Muscle layer of colon (tissue), 2 donors: ENCODE data around the gene OR2Z1.
"Not testable (repeated sequence)": the region's sequence is repeated elsewhere in the genome, so short reads cannot be mapped to it uniquely, and the experiment has no call there.

Experiments used
- H3K27ac ChIP-seq: one replicate; pipeline ENCODE4 v1.7.0; 2013; ENCODE audit warnings: low read depth, mild to moderate bottlenecking, low read length, moderate library complexity
- H3K27me3 ChIP-seq, 2 donors: one replicate each; pipeline ENCODE4 v1.7.0; 2013; ENCODE audit warnings: low read length in 2 of 2, mild to moderate bottlenecking in 2 of 2; ENCODE audit not compliant: insufficient read depth in 2 of 2, control insufficient read depth in 1 of 2
- H3K36me3 ChIP-seq: one replicate; pipeline ENCODE4 v1.7.0; 2013; ENCODE audit warnings: mild to moderate bottlenecking, low read length; ENCODE audit not compliant: insufficient read depth
- H3K4me1 ChIP-seq: one replicate; pipeline ENCODE4 v1.7.0; 2013; ENCODE audit warnings: mild to moderate bottlenecking, low read length; ENCODE audit not compliant: insufficient read depth
- H3K4me3 ChIP-seq, 2 donors: one replicate each; pipeline ENCODE4 v1.7.0; 2013; ENCODE audit warnings: low read length in 2 of 2, low read depth in 1 of 2, mild to moderate bottlenecking in 1 of 2, moderate library complexity in 1 of 2
- H3K9ac ChIP-seq: one replicate; pipeline ENCODE4 v1.7.0; 2013; ENCODE audit warnings: low read length
- H3K9me3 ChIP-seq: one replicate; pipeline ENCODE4 v1.7.0; 2013; ENCODE audit warnings: mild to moderate bottlenecking, low read length
- donor health status: abdominal sarcoma.
- donor health status: Adenocarcinoma of cecum.

Gene OR2Z1

DNA sequence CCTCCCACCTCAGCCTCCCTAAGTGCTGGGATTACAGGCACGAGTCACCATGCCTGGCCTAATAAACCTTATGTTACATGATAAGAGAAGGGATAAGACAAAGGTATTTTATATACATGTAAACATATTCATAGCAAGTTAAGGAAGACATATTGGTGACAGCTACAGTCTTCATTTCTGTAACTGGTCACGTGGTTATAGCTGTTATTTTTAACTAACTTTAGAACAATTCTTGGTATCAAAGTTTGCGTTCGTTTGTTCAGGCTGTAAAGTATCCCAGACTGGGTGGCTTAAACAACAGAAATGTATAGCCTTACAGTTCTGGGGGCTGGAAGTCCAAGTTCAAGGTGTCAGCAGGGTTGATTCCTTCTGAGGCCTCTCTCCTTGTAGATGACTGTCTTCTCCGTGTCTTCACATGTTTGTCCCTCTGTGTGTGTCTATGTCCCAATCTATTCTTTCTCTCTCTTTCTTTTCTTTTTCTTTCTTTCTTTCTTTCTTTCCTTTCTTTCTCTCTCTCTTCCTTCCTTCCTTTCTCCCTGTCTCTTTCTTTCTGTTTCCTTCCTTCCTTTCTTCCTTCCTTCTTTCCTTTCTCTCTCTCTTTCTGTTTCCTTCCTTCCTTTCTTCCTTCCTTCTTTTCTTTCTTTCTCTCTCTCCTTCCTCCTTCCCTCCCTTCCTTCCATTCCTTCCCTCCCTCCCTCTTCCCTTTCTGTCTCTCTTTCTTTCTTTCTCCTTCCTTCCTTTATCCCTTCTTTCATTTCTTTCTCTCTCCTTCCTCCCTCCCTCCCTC lies 30.5 kb upstream of the OR2Z1 start:
- no peak overlapping the region for H3K9ac ChIP-seq
- H3K9me3 ChIP-seq, result no peaks in the 10 kb centered on the region
- H3K4me1 ChIP-seq, result no peaks in the 10 kb centered on the region
- H3K27me3 ChIP-seq, result peaks cover 0 to 3% of the 10 kb centered on the region in 2 donors
- no peaks in the 10 kb centered on the region for H3K36me3 ChIP-seq
- H3K4me3 ChIP-seq, result no peak overlapping the region
- no peak overlapping the region for H3K27ac ChIP-seq

- H3K9me3 ChIP-seq, result no peaks in the 10 kb centered on the region
- no peak overlapping the region for H3K4me3 ChIP-seq
- no peaks in the 10 kb centered on the region for H3K4me1 ChIP-seq
- H3K27me3 ChIP-seq, result peaks cover 0 to 23% of the 10 kb centered on the region in 2 donors
- H3K9ac ChIP-seq, result no peak overlapping the region
- H3K27ac ChIP-seq, result no peak overlapping the region
- H3K36me3 ChIP-seq, result no peaks in the 10 kb centered on the region
Observed at GRCh38 chr19:8695501-8695900, 25.9 kb upstream of the OR2Z1 start.

DNA sequence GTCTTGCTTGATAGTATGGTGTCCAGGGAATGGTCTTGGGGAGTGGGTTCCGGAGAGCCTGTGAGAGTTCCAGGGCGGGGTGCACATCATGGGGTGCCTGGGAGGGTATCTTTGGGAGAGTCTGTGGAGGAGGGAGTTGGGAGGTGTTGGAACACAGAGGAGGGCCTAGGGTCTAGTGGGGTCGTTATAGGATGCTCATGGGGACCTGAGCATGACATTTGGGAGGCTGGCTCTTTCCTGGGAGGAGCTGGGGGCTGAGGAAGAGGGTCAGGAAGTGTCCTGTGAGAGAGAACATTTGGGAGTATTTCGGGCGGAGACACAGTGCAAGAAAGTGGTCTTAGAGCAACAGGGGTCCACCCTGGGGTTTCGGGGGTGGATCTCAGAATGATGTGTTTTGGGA lies 25.5 kb upstream of the OR2Z1 start:
- H3K4me1 ChIP-seq, result no peaks in the 10 kb centered on the region
- H3K4me3 ChIP-seq, result no peak overlapping the region
- H3K9ac ChIP-seq, result no peak overlapping the region
- no peaks in the 10 kb centered on the region for H3K36me3 ChIP-seq
- peaks cover 0 to 23% of the 10 kb centered on the region in 2 donors for H3K27me3 ChIP-seq
- H3K9me3 ChIP-seq, result no peaks in the 10 kb centered on the region
- no peak overlapping the region for H3K27ac ChIP-seq

DNA sequence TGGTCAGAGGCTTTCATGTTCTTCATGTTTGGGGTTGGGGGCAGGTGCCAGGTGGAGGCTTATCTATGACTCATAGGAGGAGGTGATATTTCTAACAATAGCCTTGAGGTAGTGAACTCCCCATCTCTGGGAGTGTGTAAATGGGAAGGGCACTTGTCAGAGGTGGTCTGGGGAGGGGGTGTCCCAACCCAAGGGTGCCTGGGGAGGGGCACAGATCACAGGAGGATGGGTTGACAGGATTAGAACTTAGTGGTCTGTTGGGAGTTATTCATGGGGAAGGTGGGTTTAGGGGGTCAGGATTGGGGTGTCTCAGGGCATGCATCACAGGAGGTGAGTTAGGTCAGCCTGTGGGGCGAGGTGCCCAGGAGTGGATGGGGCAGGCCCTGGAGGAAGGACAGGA lies 24.4 kb upstream of the OR2Z1 start:
- Histone ChIP-seq H3K4me1 (no peaks in the 10 kb centered on the region), H3K9me3 (no peaks in the 10 kb centered on the region), H3K27me3 (peaks cover 0 to 23% of the 10 kb centered on the region in 2 donors), H3K36me3 (no peaks in the 10 kb centered on the region), H3K27ac (no peak overlapping the region), H3K9ac (no peak overlapping the region), H3K4me3 (no peak overlapping the region)

DNA sequence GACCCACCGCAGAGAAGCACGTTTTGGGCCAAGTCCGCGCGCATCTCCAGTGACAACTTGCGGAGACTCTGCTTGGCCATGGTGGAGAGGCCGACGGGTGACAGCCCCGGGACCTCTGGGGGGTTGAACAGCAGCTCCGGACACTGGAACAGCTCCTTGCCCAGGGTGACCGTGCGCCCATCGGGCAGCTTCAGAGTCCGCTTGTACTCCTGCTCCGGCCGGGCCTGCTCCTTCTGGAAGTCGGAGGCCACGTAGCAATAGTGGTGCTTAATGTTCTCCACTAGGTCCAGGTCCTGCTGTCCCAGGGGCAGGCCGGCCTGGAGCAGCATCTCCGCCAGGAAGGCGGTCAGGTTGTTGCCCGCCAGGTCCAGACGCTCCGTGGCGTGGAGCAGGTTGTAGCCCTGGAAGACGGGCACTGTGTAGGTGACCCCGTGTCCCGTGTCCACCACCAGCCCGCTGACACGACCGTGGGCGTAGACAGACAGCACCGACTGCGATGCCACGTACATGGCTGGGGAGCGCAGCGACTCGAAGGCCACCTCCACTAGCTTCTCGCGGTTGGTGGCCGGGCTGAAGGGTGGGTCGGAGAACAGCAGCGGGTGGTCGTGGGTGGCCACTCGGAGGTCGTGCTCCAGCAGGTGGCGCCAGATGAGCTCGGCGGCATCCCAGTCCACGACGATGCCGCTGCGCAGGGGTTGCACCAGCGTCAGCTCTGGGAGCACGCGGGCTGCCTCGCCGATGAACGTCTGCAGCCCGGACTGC lies 23.6 kb upstream of the OR2Z1 start:
- no peaks in the 10 kb centered on the region for H3K9me3 ChIP-seq
- H3K27me3 ChIP-seq, result peaks cover 0 to 23% of the 10 kb centered on the region in 2 donors
- H3K27ac ChIP-seq, result no peak overlapping the region
- no peaks in the 10 kb centered on the region for H3K4me1 ChIP-seq
- H3K9ac ChIP-seq, result no peak overlapping the region
- H3K4me3 ChIP-seq, result no peak overlapping the region
- H3K36me3 ChIP-seq, result no peaks in the 10 kb centered on the region

GRCh38 chr19:8698433-8699063 lies 22.9 kb upstream of the OR2Z1 start, which contains the start of gene ACTL9:
Gene ACTL9 (minus strand): TSS chr19:8698795. CDS start chr19:8698701, 94 bp downstream.
- Histone ChIP-seq H3K9ac (no peak within 1 kb of the TSS), H3K27me3 (peaks cover 0 to 23% of the 10 kb centered on the region in 2 donors), H3K4me3 (no peak within 1 kb of the TSS), H3K36me3 (no peaks in the 10 kb centered on the region), H3K27ac (no peak within 1 kb of the TSS), H3K9me3 (no peaks in the 10 kb centered on the region), H3K4me1 (no peaks in the 10 kb centered on the region)

DNA sequence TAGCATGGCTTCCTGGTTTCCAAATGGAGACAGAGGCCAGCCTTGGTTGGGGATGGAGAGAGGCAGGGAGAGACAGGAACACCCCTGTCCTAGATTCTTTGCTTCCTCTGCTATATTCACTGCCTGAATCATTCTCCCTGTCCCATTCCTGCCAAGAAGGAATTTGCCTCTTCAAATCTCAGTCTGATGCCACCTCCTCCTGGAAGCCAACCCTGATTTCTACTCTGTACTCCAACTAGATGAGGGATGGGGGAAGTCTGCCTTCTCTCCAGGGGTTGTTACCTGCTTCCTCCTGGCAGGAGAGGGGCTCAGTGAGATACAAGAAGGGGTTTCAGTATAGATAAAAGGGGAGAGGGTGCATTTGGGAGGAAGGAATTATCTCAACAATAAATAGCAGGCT lies 21.5 kb upstream of the OR2Z1 start:
- Histone ChIP-seq H3K36me3 (no peaks in the 10 kb centered on the region), H3K9ac (no peak overlapping the region), H3K27ac (no peak overlapping the region), H3K27me3 (peaks cover 0 to 23% of the 10 kb centered on the region in 2 donors), H3K4me3 (no peak overlapping the region), H3K9me3 (no peaks in the 10 kb centered on the region), H3K4me1 (no peaks in the 10 kb centered on the region)

GRCh38 chr19:8700956-8701355 lies 20.5 kb upstream of the OR2Z1 start:
- Histone ChIP-seq H3K27me3 (peaks cover 0 to 20% of the 10 kb centered on the region in 2 donors), H3K9me3 (no peaks in the 10 kb centered on the region), H3K36me3 (no peaks in the 10 kb centered on the region)

DNA sequence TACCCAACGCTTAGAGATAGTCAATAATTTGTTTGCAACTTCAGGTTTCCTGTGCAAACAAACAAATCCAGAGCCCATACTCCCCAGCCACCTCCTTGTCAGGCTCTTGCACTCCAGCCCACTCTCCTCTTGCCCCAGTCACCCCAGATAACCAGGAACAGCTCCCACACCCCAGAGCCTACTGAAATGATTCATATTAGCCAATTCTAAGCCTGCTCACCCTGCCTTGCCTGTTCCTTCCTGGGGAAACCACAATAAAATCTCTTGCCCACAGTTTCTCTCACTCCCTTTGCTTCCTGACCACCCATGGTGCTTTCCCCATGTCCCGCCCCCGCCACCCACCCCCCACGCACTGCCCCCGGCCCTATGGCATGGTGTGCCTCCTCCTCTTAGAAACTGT lies 19.1 kb upstream of the OR2Z1 start:
- Histone ChIP-seq H3K36me3 (no peaks in the 10 kb centered on the region), H3K27ac (no peak overlapping the region), H3K4me1 (no peaks in the 10 kb centered on the region), H3K9me3 (no peaks in the 10 kb centered on the region), H3K4me3 (no peak overlapping the region), H3K27me3 (peaks cover 0 to 18% of the 10 kb centered on the region in 2 donors), H3K9ac (no peak overlapping the region)

More at GRCh38 chr19:8700956-8701355, 20.5 kb upstream of the OR2Z1 start:
- no peak overlapping the region for H3K4me3 ChIP-seq
- no peak overlapping the region for H3K27ac ChIP-seq
- no peaks in the 10 kb centered on the region for H3K4me1 ChIP-seq
- H3K9ac ChIP-seq, result no peak overlapping the region

- Histone ChIP-seq H3K27ac (no peak overlapping the region), H3K9ac (no peak overlapping the region), H3K4me1 (no peaks in the 10 kb centered on the region), H3K9me3 (no peaks in the 10 kb centered on the region), H3K36me3 (no peaks in the 10 kb centered on the region), H3K4me3 (no peak overlapping the region), H3K27me3 (peaks cover 0 to 11% of the 10 kb centered on the region in 2 donors)
Observed at GRCh38 chr19:8703223-8703622, 18.2 kb upstream of the OR2Z1 start.

DNA sequence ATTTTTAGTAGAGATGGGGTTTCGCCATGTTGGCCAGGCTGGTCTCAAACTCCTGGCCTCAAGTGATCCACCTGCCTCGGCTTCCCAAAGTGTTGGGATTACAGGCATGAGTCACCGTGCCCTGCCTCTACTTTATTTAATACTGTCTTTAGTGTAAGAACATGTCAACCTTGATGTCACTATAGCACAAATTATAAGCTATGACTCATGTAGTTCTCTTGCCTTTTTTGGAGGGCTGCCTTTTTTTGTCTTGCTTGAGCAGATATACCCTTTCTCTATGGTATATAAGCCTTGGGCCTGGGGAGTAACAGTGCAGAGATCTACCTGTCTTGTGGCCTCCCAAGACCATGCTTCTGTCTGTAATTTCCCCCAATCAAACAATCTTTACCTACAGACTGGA lies 16.1 kb upstream of the OR2Z1 start:
- H3K9ac ChIP-seq, H3K9me3 ChIP-seq: not testable (repeated sequence)

More for the DNA sequence above, 16.1 kb upstream of the OR2Z1 start:
- not testable (repeated sequence) for H3K27ac ChIP-seq, H3K4me1 ChIP-seq, H3K36me3 ChIP-seq, H3K27me3 ChIP-seq, H3K4me3 ChIP-seq
